Testis (tissue), 3 donors: ENCODE data around the gene PROB1. TPM values are rescaled to one million over a fixed set of nuclear protein-coding genes. Genes with fewer than 3 reads are reported as not detected.

Source experiments
- DNase-seq: peaks from one replicate; pipeline ENCODE4 v3.0.0-alpha.2; 2019
- H3K27ac ChIP-seq, 2 donors: fragments of 200-600 bp; sonication (generic); one replicate each; pipeline ENCODE4 v1.5.1; 2019
- H3K27me3 ChIP-seq: fragments of 200-600 bp; sonication (generic); one replicate; pipeline ENCODE4 v1.5.1; 2019
- H3K36me3 ChIP-seq: fragments of 200-600 bp; sonication (generic); one replicate; pipeline ENCODE4 v1.5.1; 2017; ENCODE audit warnings: low read depth; ENCODE audit errors: missing control alignments
- H3K4me1 ChIP-seq: fragments of 200-600 bp; sonication (generic); one replicate; pipeline ENCODE4 v1.5.1; 2019
- H3K4me3 ChIP-seq, 2 donors: fragments of 200-600 bp; sonication (generic); one replicate each; pipeline ENCODE4 v1.5.1; 2017 to 2019
- H3K9me3 ChIP-seq: fragments of 200-600 bp; sonication (generic); one replicate; pipeline ENCODE4 v1.5.1; 2017
- POLR2A ChIP-seq: fragments of 450-650 bp; IDR thresholded peaks from one replicate; pipeline ENCODE4 v1.6.1; 2017; ENCODE audit warnings: antibody characterized with exemption, mild to moderate bottlenecking, moderate library complexity
- WGBS, 2 donors: methylation state at CpG; one replicate each; pipeline ENCODE4 v1.1.5; 2018; 5-methylcytosine and 5-hydroxymethylcytosine counted together
- intact Hi-C: fragments of 100-400 bp; cut with DNase I; formaldehyde crosslinking; loops from one replicate; pipeline ENCODE4 v1.15.1; 2023; ENCODE audit warnings: low total_unique reads
- polyA plus RNA-seq: library from polyadenylated mRNA; stranded (reverse); fragments of 350-450 nt; fragmentation: Illumina TruSeq; extraction: RNeasy Lipid Tissue Mini Kit (QIAGEN cat#74804); gene quantifications from one replicate; pipeline ENCODE4 v1.2.3, GENCODE V29; 2014; ENCODE audit warnings: low read depth, low replicate concordance; ENCODE audit not compliant: insufficient read depth
- total RNA-seq, 2 donors: library from RNA; depleted of rRNA; stranded (reverse); fragments of >200 nt; gene quantifications; one replicate each; pipeline ENCODE4 v1.2.3, GENCODE V29; 2016
- TF ChIP-seq, protein P1 (sequence below), 3 experiments: fragments of 450-650 bp in 2 of 3; fragments of 200-600 bp in 1 of 3; sonication (generic) in 1 of 3; IDR thresholded peaks; one replicate each; pipeline ENCODE4 v1.5.1; 2016 to 2019; ENCODE audit warnings: antibody characterized with exemption in 3 of 3, mild to moderate bottlenecking in 2 of 3, moderate library complexity in 1 of 3

PROB1 gene
- total and polyA plus RNA-seq, 3 donors from 2014 or later, result 1.5 to 3.6 (median 2.7) TPM

DNA sequence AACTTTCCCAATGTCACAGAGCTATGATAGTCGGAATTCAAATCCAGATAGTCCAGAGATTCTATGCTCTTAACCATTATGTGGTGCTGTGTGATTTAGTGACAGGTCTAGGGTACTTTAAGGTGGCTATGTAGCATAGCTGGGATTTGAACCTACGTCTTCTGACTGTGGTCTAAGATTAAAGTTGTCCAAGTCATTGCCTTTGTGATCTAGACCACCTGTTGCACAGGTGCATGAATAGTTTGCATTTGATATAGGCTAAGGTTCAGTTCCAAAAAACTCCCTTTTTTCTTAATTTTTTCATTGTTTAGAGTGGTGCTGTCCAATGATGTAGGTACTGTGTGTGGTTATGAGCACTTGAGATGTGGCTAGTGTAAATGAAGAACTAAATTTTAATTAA lies 50.7 kb downstream of the PROB1 start:
- Histone ChIP-seq H3K27ac (no peak overlapping the region), H3K36me3 (no peaks in the 10 kb centered on the region), H3K4me3 (no peak overlapping the region), H3K27me3 (no peaks in the 10 kb centered on the region), H3K4me1 (peaks cover 8% of the 10 kb centered on the region), H3K9me3 (no peaks in the 10 kb centered on the region)
- no peak for DNase-seq
- intact Hi-C loops, result no loop called here
- WGBS, 2 donors, result 51 to 52% methylated on average over 2 of the region's 2 CpGs
- TF ChIP-seq, protein P1, sequence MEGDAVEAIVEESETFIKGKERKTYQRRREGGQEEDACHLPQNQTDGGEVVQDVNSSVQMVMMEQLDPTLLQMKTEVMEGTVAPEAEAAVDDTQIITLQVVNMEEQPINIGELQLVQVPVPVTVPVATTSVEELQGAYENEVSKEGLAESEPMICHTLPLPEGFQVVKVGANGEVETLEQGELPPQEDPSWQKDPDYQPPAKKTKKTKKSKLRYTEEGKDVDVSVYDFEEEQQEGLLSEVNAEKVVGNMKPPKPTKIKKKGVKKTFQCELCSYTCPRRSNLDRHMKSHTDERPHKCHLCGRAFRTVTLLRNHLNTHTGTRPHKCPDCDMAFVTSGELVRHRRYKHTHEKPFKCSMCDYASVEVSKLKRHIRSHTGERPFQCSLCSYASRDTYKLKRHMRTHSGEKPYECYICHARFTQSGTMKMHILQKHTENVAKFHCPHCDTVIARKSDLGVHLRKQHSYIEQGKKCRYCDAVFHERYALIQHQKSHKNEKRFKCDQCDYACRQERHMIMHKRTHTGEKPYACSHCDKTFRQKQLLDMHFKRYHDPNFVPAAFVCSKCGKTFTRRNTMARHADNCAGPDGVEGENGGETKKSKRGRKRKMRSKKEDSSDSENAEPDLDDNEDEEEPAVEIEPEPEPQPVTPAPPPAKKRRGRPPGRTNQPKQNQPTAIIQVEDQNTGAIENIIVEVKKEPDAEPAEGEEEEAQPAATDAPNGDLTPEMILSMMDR (IDR thresholded peaks at IDR 0.05), result no peak
- no peak for TF ChIP-seq POLR2A

DNA sequence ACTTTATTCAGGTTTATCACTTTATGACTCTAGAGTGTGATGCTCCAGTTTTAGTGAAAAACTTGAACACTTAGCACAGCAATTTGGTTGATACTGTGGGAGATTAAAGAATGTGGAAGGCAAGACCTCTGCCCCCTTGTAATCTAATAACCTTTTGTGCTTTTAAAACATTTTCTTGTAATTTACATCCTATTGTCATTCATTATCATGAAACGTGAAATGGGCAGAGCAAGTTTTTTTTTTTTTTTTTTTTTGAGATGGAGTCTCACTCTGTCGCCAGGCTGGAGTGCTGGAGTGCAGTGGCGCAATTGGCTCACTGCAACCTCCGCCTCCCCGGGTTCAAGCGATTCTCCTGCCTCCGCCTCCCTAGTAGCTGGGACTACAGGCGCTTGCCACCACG lies 51.4 kb downstream of the PROB1 start:
- no peak for DNase-seq
- Histone ChIP-seq H3K27me3 (no peaks in the 10 kb centered on the region), H3K9me3 (no peaks in the 10 kb centered on the region), H3K27ac (no peak overlapping the region), H3K4me3 (no peak overlapping the region), H3K4me1 (peaks cover 8% of the 10 kb centered on the region), H3K36me3 (no peaks in the 10 kb centered on the region)
- intact Hi-C loops, result no loop called here
- 55 to 57% methylated on average over 9 of the region's 9 CpGs for WGBS, 2 donors
- TF ChIP-seq POLR2A, result no peak
- TF ChIP-seq, protein P1 (IDR thresholded peaks at IDR 0.05), result no peak

DNA sequence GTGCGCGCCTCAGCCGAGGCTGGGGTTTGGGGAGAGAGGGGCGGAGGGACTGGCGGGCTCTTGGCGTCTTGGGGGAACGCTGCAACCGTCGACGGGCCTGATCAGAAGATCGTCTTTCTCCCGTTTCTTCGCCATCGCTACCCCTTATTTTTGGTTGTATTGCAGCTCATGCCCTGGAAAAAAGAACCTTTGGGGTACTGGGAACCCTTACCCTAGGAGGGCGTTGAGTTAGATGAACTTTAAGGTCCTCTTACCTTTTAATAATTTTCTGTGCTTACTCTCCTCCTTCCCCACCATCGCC lies 52.5 kb downstream of the PROB1 start:
- intact Hi-C loops, result no loop called here
- 0% methylated on average over 16 of the region's 16 CpGs for whole genome bisulfite sequencing, 2 donors
- H3K9me3 ChIP-seq, result no peaks in the 10 kb centered on the region
- DNase-seq, result no peak
- TF ChIP-seq, protein P1 (IDR thresholded peaks at IDR 0.05), result no peak
- TF ChIP-seq POLR2A, result no peak
- no peaks in the 10 kb centered on the region for H3K27me3 ChIP-seq
- peak overlapping the region; percentile 97 to 99 for H3K27ac ChIP-seq
- H3K36me3 ChIP-seq, result no peaks in the 10 kb centered on the region
- peak overlapping the region; percentile 90 to 95 for H3K4me3 ChIP-seq
- peaks cover 8% of the 10 kb centered on the region for H3K4me1 ChIP-seq

DNA sequence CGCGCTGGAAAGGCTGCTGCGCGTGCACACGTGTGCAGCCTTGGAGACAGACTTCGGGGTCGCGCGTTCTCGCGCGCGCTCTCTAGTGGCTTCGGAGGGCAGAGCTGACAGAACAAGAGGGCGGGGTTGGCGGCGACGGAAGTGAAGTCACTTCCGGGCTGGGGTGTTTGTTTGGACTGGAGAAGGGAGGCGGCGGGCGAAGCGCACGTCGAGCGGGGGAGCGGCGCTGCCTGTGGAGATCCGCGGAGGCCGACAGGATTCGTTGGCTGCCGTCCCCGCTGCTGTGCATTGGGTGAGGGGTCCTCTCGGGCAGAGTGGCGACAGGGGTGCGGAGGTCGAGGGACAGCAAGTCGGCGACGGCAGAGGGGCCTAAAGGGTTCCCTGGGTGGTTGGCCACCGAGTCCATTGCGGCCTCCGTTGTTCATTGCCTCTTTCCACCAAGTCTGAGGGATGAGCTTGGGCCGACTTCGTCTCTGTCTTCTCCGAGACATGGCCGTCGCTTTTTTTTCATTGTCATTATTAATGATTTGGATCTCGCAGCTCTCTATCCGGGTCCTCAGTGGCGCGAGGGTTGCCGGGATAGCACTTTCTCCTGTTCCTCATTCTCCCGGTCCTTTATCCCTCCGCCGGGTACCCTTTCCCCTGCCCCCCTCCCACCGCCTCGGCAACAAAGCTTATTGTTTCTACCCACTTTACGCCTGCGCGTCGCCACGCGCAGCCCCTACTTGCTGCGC lies 53.0 kb downstream of the PROB1 start, which contains the start of gene PAIP2:
Gene PAIP2, plus strand, starts transcription at position 166 of the 734 bp plus-strand sequence. CDS start 21,931 bp downstream, outside the sequence.
- H3K9me3 ChIP-seq, result no peaks in the 10 kb centered on the region
- peaks cover 8% of the 10 kb centered on the region for H3K4me1 ChIP-seq
- TF ChIP-seq, protein P1 (IDR thresholded peaks at IDR 0.05), result peak; percentile 61 to 78 (median 65)
- TF ChIP-seq POLR2A, result peak; percentile 89
- H3K36me3 ChIP-seq, result no peaks in the 10 kb centered on the region
- peak within 1 kb of the TSS; percentile 90 to 95 for H3K4me3 ChIP-seq
- intact Hi-C loops, result no loop called here
- peak; percentile 99 for DNase-seq
- no peaks in the 10 kb centered on the region for H3K27me3 ChIP-seq
- H3K27ac ChIP-seq, result peak within 1 kb of the TSS; percentile 97 to 99
- 0% methylated on average over 27 to 66 of the region's 66 CpGs for WGBS, 2 donors

DNA sequence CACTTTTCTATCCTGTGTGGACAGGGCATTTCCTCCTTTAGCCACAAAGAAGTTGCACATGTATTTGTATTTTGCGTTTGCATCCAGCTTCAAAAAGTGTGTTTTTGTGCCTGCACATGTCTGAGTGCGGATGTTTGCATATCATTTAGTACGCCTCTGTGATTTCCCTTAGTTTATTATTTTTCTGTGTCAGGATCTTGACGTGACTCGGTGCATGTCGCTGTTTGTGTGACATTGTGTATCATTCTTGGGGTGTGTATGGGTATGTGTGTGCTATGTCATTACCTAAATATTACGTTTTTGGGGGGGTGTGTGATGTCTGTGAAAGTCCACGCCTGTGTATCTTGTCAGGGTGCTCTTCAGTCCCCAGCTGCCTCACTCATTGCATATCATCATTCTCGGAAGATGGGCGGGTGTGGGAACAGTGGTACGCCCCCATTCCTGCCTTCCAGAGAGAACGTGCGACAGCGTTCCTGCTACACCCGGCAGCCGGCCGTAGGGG lies 53.7 kb downstream of the PROB1 start:
- H3K4me1 ChIP-seq, result peaks cover 8% of the 10 kb centered on the region
- H3K9me3 ChIP-seq, result no peaks in the 10 kb centered on the region
- peak overlapping the region; percentile 90 to 95 for H3K4me3 ChIP-seq
- peak overlapping the region; percentile 97 to 99 for H3K27ac ChIP-seq
- H3K36me3 ChIP-seq, result no peaks in the 10 kb centered on the region
- DNase-seq, result no peak
- WGBS, 2 donors, result 3 to 5% methylated on average over 16 to 17 of the region's 17 CpGs
- TF ChIP-seq POLR2A, result no peak
- TF ChIP-seq, protein P1 (IDR thresholded peaks at IDR 0.05), result no peak
- intact Hi-C loops, result no loop called here
- H3K27me3 ChIP-seq, result no peaks in the 10 kb centered on the region
